ENCODE data around the gene PIGO. TPM values are rescaled to one million over a fixed set of nuclear protein-coding genes. Genes with fewer than 3 reads are reported as not detected.

The PIGO gene
- total RNA-seq, 1 experiment from 2014 or later = 23.4 TPM

- H3K18ac ChIP-seq (ENCODE audit: insufficient read length, low read depth, low read length) = no peak overlapping the region
- WGBS (ENCODE audit: extremely low coverage, insufficient read length, low lambda C conversion rate) = no CpG with 5 or more reads among the region's 14 CpGs
- H4K20me1 ChIP-seq (ENCODE audit: control insufficient read depth, insufficient read depth, insufficient read length) = no peaks in the 10 kb centered on the region
- no peak overlapping the region for H3K4ac ChIP-seq (ENCODE audit: low read depth, low read length)
- H3K79me2 ChIP-seq (ENCODE audit: insufficient read depth, low read length) = no peaks in the 10 kb centered on the region
- no peak overlapping the region for H2AFZ ChIP-seq (ENCODE audit: low read length)
- H3K4me2 ChIP-seq (ENCODE audit: insufficient read depth, insufficient read length, low read length) = no peak overlapping the region
- H3K79me1 ChIP-seq (ENCODE audit: insufficient read depth, low read depth, low read length, poor library complexity, severe bottlenecking) = no peaks in the 10 kb centered on the region
- no peak overlapping the region for H3K14ac ChIP-seq (ENCODE audit: insufficient read depth, low read length)
- no peak overlapping the region for H2BK120ac ChIP-seq (ENCODE audit: low read depth, low read length, poor library complexity, severe bottlenecking)
- H2AK5ac ChIP-seq (ENCODE audit: insufficient read length, low read length) = no peak overlapping the region
- H4K91ac ChIP-seq (ENCODE audit: insufficient read length, low read depth, low read length) = no peak overlapping the region
- no peak for TF ChIP-seq CTCF (conservative IDR thresholded peaks at IDR 0.05)
- H2BK5ac ChIP-seq (ENCODE audit: insufficient read length, low read length) = no peak overlapping the region
- no peaks in the 10 kb centered on the region for H3K27me3 ChIP-seq (ENCODE audit: insufficient read depth, low read length)
- no peak overlapping the region for H3K23ac ChIP-seq (ENCODE audit: insufficient read length, low read depth, low read length)
- no peaks in the 10 kb centered on the region for H3K27me3 Mint-ChIP-seq (ENCODE audit: low read depth)
- H3K9ac ChIP-seq (ENCODE audit: extremely low read depth, insufficient read length, low read length) = no peak overlapping the region
- H3K36me3 Mint-ChIP-seq (ENCODE audit: insufficient read depth in 1 of 3, low read depth in 3 of 3) = peaks cover 53 to 94% (median 74%) of the 10 kb centered on the region in 3 experiments
- no peak overlapping the region for H4K5ac ChIP-seq (ENCODE audit: insufficient read length, low read depth, low read length)
- no peak overlapping the region for H2BK12ac ChIP-seq (ENCODE audit: insufficient read length, low read depth, low read length)
- no peak overlapping the region for H2BK15ac ChIP-seq (ENCODE audit: low read depth, low read length)
- H3K9me3 ChIP-seq (ENCODE audit: control insufficient read depth, low read depth, low read length) = no peaks in the 10 kb centered on the region
- peak overlapping the region in 2 of 3 experiments; percentile 11 to 67; a peak in 2 of 7 replicates for H3K27ac Mint-ChIP-seq
- H2BK20ac ChIP-seq (ENCODE audit: low read depth, low read length, poor library complexity, severe bottlenecking) = no peak overlapping the region
- no peaks in the 10 kb centered on the region for H3K23me2 ChIP-seq (ENCODE audit: insufficient read length, low read depth, low read length, poor library complexity, severe bottlenecking)
- H3K4me3 Mint-ChIP-seq = no peak overlapping the region
- H4K8ac ChIP-seq (replicated peaks; ENCODE audit: insufficient read length, low read depth, low read length) = no peak overlapping the region
- no peaks in the 10 kb centered on the region for H3K4me1 ChIP-seq (ENCODE audit: insufficient read depth, low read length)
- no peak overlapping the region for H3K27ac ChIP-seq (ENCODE audit: insufficient read length, low read depth, low read length)
- no peak overlapping the region for H3T11ph ChIP-seq (ENCODE audit: low read length)
- no peak for DNase-seq
- H3K9me3 Mint-ChIP-seq = no peaks in the 10 kb centered on the region
- H3K4me1 Mint-ChIP-seq = no peaks in the 10 kb centered on the region; a peak in 1 of 4 replicates
- H3K56ac ChIP-seq (ENCODE audit: insufficient read length, low read depth, low read length) = no peak overlapping the region
Observed at GRCh38 chr9:35054871-35055644, 41.3 kb downstream of the PIGO start.

Data from H9 (cell line).